Heart right ventricle (tissue), 16 donors: ENCODE data around the gene SYNGR4. TPM values are rescaled to one million over a fixed set of nuclear protein-coding genes. Genes with fewer than 3 reads are reported as not detected.

Experiments
- ATAC-seq, 8 donors: fragments of 200-7000 bp; cut with Tn5 transposase; one replicate each; pipeline ENCODE4 v1.9.1; 2020; ENCODE audit warnings: mild to moderate bottlenecking in 8 of 8, moderate library complexity in 8 of 8, moderate number of reproducible peaks in 1 of 8
- DNase-seq, 2 donors: peaks; one replicate each; pipeline ENCODE4 v3.0.0-alpha.2; 2020
- H3K27ac ChIP-seq, 10 donors: fragments of 200-600 bp; sonication (generic) in 2 of 10; one replicate each; pipeline versions ENCODE4 v1.5.0 to v1.8.0; 2020 to 2022; ENCODE audit warnings: mild to moderate bottlenecking in 3 of 10
- H3K27me3 ChIP-seq, 7 donors: fragments of 200-600 bp; one replicate each; pipeline ENCODE4 v1.8.0; 2021 to 2022; ENCODE audit warnings: mild to moderate bottlenecking in 2 of 7
- H3K36me3 ChIP-seq, 9 donors: fragments of 200-600 bp; sonication (generic) in 1 of 9; one replicate each; pipeline versions ENCODE4 v1.5.0 to v1.8.0; 2020 to 2022; ENCODE audit warnings: mild to moderate bottlenecking in 2 of 9
- H3K4me1 ChIP-seq, 9 donors: fragments of 200-600 bp; sonication (generic) in 1 of 9; one replicate each; pipeline versions ENCODE4 v1.5.0 to v1.8.0; 2020 to 2022; ENCODE audit warnings: mild to moderate bottlenecking in 4 of 9
- H3K4me3 ChIP-seq, 10 donors: fragments of 200-600 bp; sonication (generic) in 2 of 10; one replicate each; pipeline versions ENCODE4 v1.5.0 to v1.8.0; 2020 to 2022; ENCODE audit warnings: mild to moderate bottlenecking in 7 of 10, moderate library complexity in 2 of 10
- H3K9me3 ChIP-seq, 11 donors: fragments of 200-600 bp in 10 of 11; sonication (generic) in 2 of 11; one replicate each; pipeline versions ENCODE4 v1.5.0 to v1.8.0; 2013 to 2022; ENCODE audit warnings: mild to moderate bottlenecking in 2 of 11, control low read depth in 1 of 11, moderate library complexity in 1 of 11
- CTCF ChIP-seq, 9 donors: fragments of 200-600 bp; sonication (generic) in 2 of 9; IDR thresholded peaks; one replicate each; pipeline versions ENCODE4 v1.5.0 to v1.8.0; 2021 to 2022; ENCODE audit warnings: antibody characterized with exemption in 9 of 9, mild to moderate bottlenecking in 5 of 9, moderate library complexity in 1 of 9
- WGBS, 2 donors: extraction: QIAGEN DNeasy Blood & Tissue Kit; methylation state at CpG; one replicate each; pipeline ENCODE4 v1.1.7; 2013; ENCODE audit warnings: inconsistent platforms in 1 of 2; 5-methylcytosine and 5-hydroxymethylcytosine counted together
- intact Hi-C, 10 donors: fragments of 100-400 bp; cut with DNase I; formaldehyde crosslinking; loops; one replicate each; pipeline versions ENCODE4 v1.11.1 to v1.14.2; 2022
- polyA plus RNA-seq, 2 donors: library from polyadenylated mRNA; stranded (reverse); fragments of 200-250 nt; gene quantifications; one replicate each; pipeline ENCODE4 v1.2.3, GENCODE V29; 2013
- total RNA-seq, 10 donors: library from RNA; stranded (reverse); fragmentation: NEBNext Ultra II Directional in 3 of 10; extraction: Animal tissue kit (Norgen Biotek cat#: 25700) in 3 of 10; gene quantifications; one replicate each; pipeline versions ENCODE4 v1.2.1 to v1.2.4, GENCODE V29; 2021 to 2023
- donor health status: Arrhythmogenic right ventricular cardiomyopathy.
- donor health status: ischemic (EF 13 %, LVEDD 7.1; RV severe dilation, severe dysfunction).
- donor health status: healthy with polysubstance abuse.
- donor health status: DM: no; HTN: yes; CAD: no.
- donor health status: DM: no; HTN: no; CAD: no.
- donor health status: ischemic (EF 25% LVEDD 6.9; RV normal size, moderate dysfunction).
- donor health status: ischemic (EF 25% LVEDD 5.7; RV mildly dilated, moderate dysfunction).
- donor health status: healthy.
- donor health status: DM: yes; HTN: yes; CAD: no.
- donor health status: Ischemic cardiomyopathy.
- donor health status: ischemic (EF 35%, LVEDD 5.7; RV mildly dilated, moderate dysfunction).
- donor health status: nonischemic (EF 11% LVEDD 7.7; RV severe dilation, severe dysfunction).
- donor health status: DM: yes; HTN: yes; CAD: no.
- donor health status: PGD.
- donor health status: ischemic (EF 29% LVEDD 5.4; RV normal size, mild dysfunction).
- donor health status: nonischemic (EF 23%, LVEDD 6.1; RV moderate dilation, normal function).

Gene SYNGR4
- total and polyA plus RNA-seq, 12 donors = not detected

DNA sequence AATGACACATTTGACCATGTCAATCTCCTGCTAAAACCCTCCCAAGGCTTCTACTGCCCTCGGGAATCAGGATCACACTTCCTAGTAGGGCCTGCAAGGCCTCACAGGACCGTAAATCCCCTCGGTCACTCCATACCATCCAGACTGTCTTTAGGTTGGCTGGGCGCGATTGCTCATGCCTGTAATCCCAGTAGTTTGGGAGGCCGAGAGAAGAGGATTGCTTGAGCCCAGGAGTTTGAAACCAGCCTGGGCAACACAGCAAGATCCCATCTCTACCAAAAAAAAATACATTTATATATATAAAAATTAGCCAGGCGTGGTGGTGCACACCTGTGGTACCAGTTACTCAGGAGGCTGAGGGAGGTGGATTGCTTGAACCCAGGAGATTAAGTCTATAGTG lies 15.4 kb upstream of the SYNGR4 start:
- Histone ChIP-seq H3K36me3 (peaks cover 0 to 13% (median 0%) of the 10 kb centered on the region in 9 donors), H3K9me3 (no peaks in the 10 kb centered on the region), H3K27ac (no peak overlapping the region), H3K4me3 (no peak overlapping the region), H3K27me3 (no peaks in the 10 kb centered on the region), H3K4me1 (peaks cover 0 to 11% (median 6%) of the 10 kb centered on the region in 9 donors)
- intact Hi-C loops = no loop called here
- 95% methylated on average over 7 of the region's 7 CpGs for WGBS, 2 donors
- ATAC-seq (peak in 1 of 8 donors; percentile 10), DNase-seq (no peak)
- no peak for TF ChIP-seq CTCF (IDR thresholded peaks at IDR 0.05)

GRCh38 chr19:48350856-48351255 lies 13.3 kb upstream of the SYNGR4 start:
- H3K36me3 ChIP-seq = no peaks in the 10 kb centered on the region
- DNase-seq (no peak), ATAC-seq (no peak)
- TF ChIP-seq CTCF (IDR thresholded peaks at IDR 0.05) = no peak
- H3K9me3 ChIP-seq = no peaks in the 10 kb centered on the region
- H3K4me1 ChIP-seq = peaks cover 0 to 11% (median 6%) of the 10 kb centered on the region in 9 donors
- intact Hi-C loops = no loop called here
- H3K4me3 ChIP-seq = no peak overlapping the region
- WGBS, 2 donors = 82 to 87% methylated on average over 5 of the region's 5 CpGs
- H3K27ac ChIP-seq = no peak overlapping the region
- no peaks in the 10 kb centered on the region for H3K27me3 ChIP-seq

DNA sequence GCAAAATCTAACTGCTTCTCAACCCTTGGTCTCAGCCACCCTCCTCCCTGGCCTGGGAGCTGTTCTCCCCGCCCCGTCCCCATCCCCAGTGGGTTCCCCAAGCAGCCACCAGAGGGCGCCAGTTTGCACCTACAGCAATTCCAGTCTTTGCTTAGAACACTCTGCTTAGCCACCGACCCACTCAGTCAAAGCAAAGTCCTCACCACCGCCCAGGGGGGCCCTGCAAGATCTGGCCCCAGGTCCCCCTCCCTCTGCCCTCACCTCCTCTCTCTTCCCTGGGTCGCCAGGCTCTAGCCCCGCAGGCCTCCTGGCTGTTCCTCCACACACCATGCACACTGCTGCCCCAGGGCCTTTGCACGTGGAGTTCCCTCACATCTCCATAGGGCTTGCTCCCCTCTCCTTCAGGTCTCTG lies 12.8 kb upstream of the SYNGR4 start:
- ATAC-seq (peak; percentile 53 to 76 (median 65)), DNase-seq (peak; percentile 56 to 78)
- Histone ChIP-seq H3K4me1 (peaks cover 0 to 11% (median 6%) of the 10 kb centered on the region in 9 donors), H3K36me3 (no peaks in the 10 kb centered on the region), H3K4me3 (no peak overlapping the region), H3K27me3 (no peaks in the 10 kb centered on the region), H3K9me3 (no peaks in the 10 kb centered on the region), H3K27ac (no peak overlapping the region)
- 49 to 55% methylated on average over 8 of the region's 8 CpGs for WGBS, 2 donors
- peak; percentile 45 to 82 (median 74) for TF ChIP-seq CTCF (IDR thresholded peaks at IDR 0.05)
- intact Hi-C loops = no loop called here

- DNase-seq = no peak
- H3K27me3 ChIP-seq = no peaks in the 10 kb centered on the region
- no peaks in the 10 kb centered on the region for H3K9me3 ChIP-seq
- intact Hi-C loops = no loop called here
- H3K27ac ChIP-seq = no peak overlapping the region
- TF ChIP-seq CTCF (IDR thresholded peaks at IDR 0.05) = no peak
- no peak for ATAC-seq
- H3K36me3 ChIP-seq = peaks cover 0 to 6% (median 0%) of the 10 kb centered on the region in 9 donors
- H3K4me1 ChIP-seq = no peaks in the 10 kb centered on the region
- no peak overlapping the region for H3K4me3 ChIP-seq
- WGBS, 2 donors = 87 to 93% methylated on average over 5 of the region's 5 CpGs
These were observed 10.5 kb upstream of the SYNGR4 start for GRCh38 chr19:48353677-48354076.
